HepG2 (cell line): Measurements from ENCODE around the gene ZNF605. TPM values are rescaled to one million over a fixed set of nuclear protein-coding genes. Genes with fewer than 3 reads are reported as not detected.

Experiments used
- ATAC-seq: fragments of 200-7000 bp; cut with Tn5 transposase; 3 replicates; pipeline ENCODE4 v1.9.1; 2020; ENCODE audit warnings: mild to moderate bottlenecking, moderate library complexity
- BruUV-seq: library from RNA; stranded (reverse); fragments of 400-500 nt; replicated peaks from 2 replicates; lab custom pipeline; 2021; lab: Mats Ljungman, UMichigan
- CTCF ChIA-PET: fragments of 300-600 bp; formaldehyde crosslinking; extraction: SDS; loops from one replicate; lab custom pipeline; 2021; ENCODE audit warnings: low total read pairs, inconsistent platforms, low intra/inter-chr PET ratio; lab: Yijun Ruan, JAX
- POLR2A ChIA-PET: fragments of 350-600 bp; sonication (Branson Sonifier 250); formaldehyde crosslinking; loops from one replicate; lab custom pipeline; 2020; ENCODE audit warnings: antibody characterized with exemption, inconsistent platforms; lab: Yijun Ruan, JAX
- DNase-seq: peaks from one replicate; pipeline ENCODE4 v3.0.0-alpha.2; 2015; ENCODE audit warnings: low spot score
- FAIRE-seq: peaks from 3 replicates; lab custom pipeline; 2011; peaks lifted over from hg19 to GRCh38; lab: Jason Lieb, UNC
- H2AFZ ChIP-seq: one replicate; pipeline ENCODE4 v1.6.1; 2011; ENCODE audit warnings: low read length, inconsistent platforms
- H3K27ac ChIP-seq: fragments of 300-600 bp; 3 replicates; pipeline ENCODE4 v1.8.0; 2011; ENCODE audit warnings: mixed run types, mild to moderate bottlenecking, mixed read lengths, low read length, inconsistent platforms; ENCODE audit not compliant: insufficient read depth; ENCODE audit errors: extremely low read length
- H3K27me3 ChIP-seq, 2 experiments: fragments of 200-600 bp in 1 of 2; 2 replicates in 1 of 2; 3 replicates in 1 of 2; pipeline versions ENCODE4 v1.6.0 to v1.8.0; 2011; ENCODE audit warnings: low read length in 2 of 2, mild to moderate bottlenecking in 2 of 2, moderate library complexity in 2 of 2, inconsistent platforms in 1 of 2; ENCODE audit not compliant: insufficient read depth in 2 of 2, control insufficient read depth in 1 of 2
- H3K36me3 ChIP-seq, 2 experiments: fragments of 200-600 bp in 1 of 2; replicated peaks in 1 of 2; 2 replicates in 1 of 2; 3 replicates in 1 of 2; pipeline versions ENCODE4 v1.5.1 to v1.8.0; 2011; ENCODE audit warnings: low read length in 2 of 2, inconsistent platforms in 1 of 2; ENCODE audit not compliant: insufficient read depth in 2 of 2, control insufficient read depth in 1 of 2
- H3K4me1 ChIP-seq: 2 replicates; pipeline ENCODE4 v1.5.1; 2012; ENCODE audit warnings: low read length, inconsistent platforms; ENCODE audit not compliant: insufficient read depth
- H3K4me2 ChIP-seq: 2 replicates; pipeline ENCODE4 v1.6.0; 2011; ENCODE audit warnings: low read depth, low read length, inconsistent platforms
- H3K4me3 ChIP-seq, 3 experiments: fragments of 200-600 bp in 1 of 3; sonication (generic), shearing (Covaris generic) in 1 of 3; replicated peaks in 1 of 3; 2 replicates each; pipeline ENCODE4 v1.5.1; 2011 to 2016; ENCODE audit warnings: low read length in 3 of 3, inconsistent platforms in 2 of 3, low read depth in 2 of 3, mild to moderate bottlenecking in 2 of 3, control low read depth in 1 of 3, mixed read lengths in 1 of 3; ENCODE audit not compliant: insufficient read depth in 1 of 3
- H3K79me2 ChIP-seq: one replicate; pipeline ENCODE4 v1.6.1; 2011; ENCODE audit warnings: low read length, inconsistent platforms; ENCODE audit not compliant: insufficient read depth
- H3K9ac ChIP-seq: 2 replicates; pipeline ENCODE4 v1.6.0; 2011; ENCODE audit warnings: mild to moderate bottlenecking, low read depth, low read length, inconsistent platforms; ENCODE audit not compliant: insufficient read depth
- H3K9me3 ChIP-seq: 2 replicates; pipeline ENCODE4 v1.5.1; 2012; ENCODE audit warnings: mild to moderate bottlenecking, low read length
- H4K20me1 ChIP-seq: 2 replicates; pipeline ENCODE4 v1.6.0; 2011; ENCODE audit warnings: inconsistent platforms, mild to moderate bottlenecking, low read length, moderate library complexity; ENCODE audit not compliant: insufficient read depth
- ATF5 ChIP-seq: sonication (generic); formaldehyde crosslinking; IDR thresholded peaks from 2 replicates; pipeline ENCODE4 v1.4.0; 2020; ENCODE audit warnings: mild to moderate bottlenecking, low read depth, missing genetic modification reagents
- FOXO1 ChIP-seq: sonication (generic); formaldehyde crosslinking; IDR thresholded peaks from 2 replicates; pipeline ENCODE4 v1.4.0; 2020; ENCODE audit warnings: missing genetic modification reagents
- HMGA1 ChIP-seq: sonication (generic); formaldehyde crosslinking; conservative IDR thresholded peaks from 2 replicates; pipeline ENCODE4 v1.4.0; 2020; ENCODE audit warnings: missing genetic modification reagents
- MAF1 ChIP-seq: sonication (generic); formaldehyde crosslinking; IDR thresholded peaks from 2 replicates; pipeline ENCODE4 v1.5.0; 2020; ENCODE audit warnings: missing genetic modification reagents, borderline replicate concordance
- MAFG ChIP-seq: sonication (generic); formaldehyde crosslinking; IDR thresholded peaks from 2 replicates; pipeline ENCODE4 v1.5.1; 2020; ENCODE audit warnings: mild to moderate bottlenecking, missing genetic modification reagents
- ZNF10 ChIP-seq: sonication (generic); formaldehyde crosslinking; IDR thresholded peaks from 2 replicates; pipeline ENCODE4 v1.4.0; 2020; ENCODE audit warnings: mild to moderate bottlenecking, low read depth, missing genetic modification reagents, borderline replicate concordance
- ZNF207 ChIP-seq: fragments of 450-650 bp; IDR thresholded peaks from 2 replicates; pipeline ENCODE4 v1.6.1; 2016; ENCODE audit warnings: antibody characterized with exemption, borderline replicate concordance
- ZNF281 ChIP-seq: sonication (generic); formaldehyde crosslinking; IDR thresholded peaks from 2 replicates; pipeline ENCODE4 v1.4.0; 2020; ENCODE audit warnings: missing genetic modification reagents, borderline replicate concordance
- ZNF407 ChIP-seq: sonication (generic); formaldehyde crosslinking; IDR thresholded peaks from one replicate; pipeline ENCODE4 v1.5.1; 2020; ENCODE audit warnings: mild to moderate bottlenecking, missing genetic modification reagents; ENCODE audit errors: not compliant biosample characterization
- ZNF670 ChIP-seq: sonication (generic); formaldehyde crosslinking; IDR thresholded peaks from 2 replicates; pipeline ENCODE4 v1.8.0; 2022; ENCODE audit warnings: mild to moderate bottlenecking, missing genetic modification reagents, borderline replicate concordance
- ZNF770 ChIP-seq: sonication (generic); formaldehyde crosslinking; IDR thresholded peaks from 2 replicates; pipeline ENCODE4 v1.5.0; 2020; ENCODE audit warnings: mild to moderate bottlenecking, missing genetic modification reagents
- WGBS: methylation state at CpG from one replicate; pipeline ENCODE4 v1.1.6; 2017; ENCODE audit warnings: low lambda C conversion rate; 5-methylcytosine and 5-hydroxymethylcytosine counted together
- in situ Hi-C: cut with HindIII; loops from 2 replicates; pipeline ENCODE4 v1.10.0; 2017; ENCODE audit warnings: low pct_unique_long_range_greater_than_20kb; ENCODE audit not compliant: extremely low pct_ligation_motif_present
- intact Hi-C: fragments of 100-400 bp; cut with micrococcal nuclease; formaldehyde crosslinking; loops from one replicate; pipeline ENCODE4 v1.10.0; 2022; ENCODE audit not compliant: unreplicated experiment
- polyA plus RNA-seq, 8 experiments: library from polyadenylated mRNA; depleted of rRNA in 3 of 8; stranded (reverse) in 7 of 8; unstranded in 1 of 8; fragments of >200 nt; fragmentation: Illumina TruSeq in 4 of 8; extraction: Trizol in 4 of 8; gene quantifications; 2 replicates each; pipeline versions ENCODE4 v1.2.1 to v1.2.3, GENCODE V29; 2011 to 2016; ENCODE audit warnings: low read depth in 4 of 8, missing spikeins in 1 of 8, mixed read lengths in 1 of 8; ENCODE audit not compliant: insufficient read depth in 1 of 8
- total RNA-seq, 5 experiments: library from RNA; depleted of rRNA; stranded (reverse); fragments of >200 nt; fragmentation: Illumina TruSeq; extraction: Trizol; gene quantifications; 2 replicates each; pipeline ENCODE4 v1.2.3, GENCODE V29; 2016; ENCODE audit warnings: low read depth in 1 of 5

The ZNF605 gene
- total and polyA plus RNA-seq, 2 of the 13 experiments (the other 11 are each of a cell fraction or from before 2014, with no cell fraction given) = 6.7 to 6.8 TPM

- DNase-seq (no peak), ATAC-seq (no peak), FAIRE-seq (no peak)
- CTCF ChIA-PET = no interaction called here
- Histone ChIP-seq H3K36me3 (no peaks in the 10 kb centered on the region), H3K9me3 (peaks cover 74% of the 10 kb centered on the region), H3K4me1 (no peaks in the 10 kb centered on the region), H3K4me2 (no peak overlapping the region), H3K27ac (no peak overlapping the region), H4K20me1 (no peaks in the 10 kb centered on the region), H3K4me3 (no peak overlapping the region), H2AFZ (no peak overlapping the region), H3K9ac (no peak overlapping the region), H3K27me3 (no peaks in the 10 kb centered on the region), H3K79me2 (no peaks in the 10 kb centered on the region)
- intact Hi-C loops = no loop called here
- POLR2A ChIA-PET = no interaction called here
- in situ Hi-C loops = no loop called here
- 79% methylated on average over 20 of the region's 22 CpGs for WGBS
- no TSS peak for BruUV-seq
- TF ChIP-seq MAFG (CRISPR knock-in tag) = no peak
- no peak for TF ChIP-seq ZNF670 (CRISPR knock-in tag)
- no peak for TF ChIP-seq FOXO1 (CRISPR knock-in tag)
- TF ChIP-seq ZNF407 (CRISPR knock-in tag) = no peak
- TF ChIP-seq ZNF770 (CRISPR knock-in tag) = no peak
- TF ChIP-seq HMGA1 (CRISPR knock-in tag) = no peak
- TF ChIP-seq ZNF281 (CRISPR knock-in tag) = no peak
- TF ChIP-seq ATF5 = no peak
- TF ChIP-seq ZNF207 = no peak
- TF ChIP-seq ZNF10 (CRISPR knock-in tag) = no peak
- no peak for TF ChIP-seq MAF1 (CRISPR knock-in tag)
These were observed 47.1 kb downstream of the ZNF605 start for GRCh38 chr12:132909030-132909368.
